C4-2B (cell line): Measurements from ENCODE around the gene ORC2.

Experiments
- H3K27ac ChIP-seq: fragments of 450-650 bp; 2 replicates; pipeline ENCODE4 v1.5.1; 2017
- ZFX ChIP-seq: fragments of 450-650 bp; IDR thresholded peaks from 2 replicates; pipeline ENCODE4 v1.6.1; 2017
- TF ChIP-seq, protein P1 (sequence below): fragments of 450-650 bp; conservative IDR thresholded peaks from 2 replicates; pipeline ENCODE4 v1.5.1; 2017; ENCODE audit warnings: mild to moderate bottlenecking

Gene ORC2

GRCh38 chr2:200930947-200931626 lies 32.4 kb downstream of the ORC2 start:
- H3K27ac ChIP-seq, result no peak overlapping the region
- TF ChIP-seq ZFX, result no peak
- TF ChIP-seq, protein P1, sequence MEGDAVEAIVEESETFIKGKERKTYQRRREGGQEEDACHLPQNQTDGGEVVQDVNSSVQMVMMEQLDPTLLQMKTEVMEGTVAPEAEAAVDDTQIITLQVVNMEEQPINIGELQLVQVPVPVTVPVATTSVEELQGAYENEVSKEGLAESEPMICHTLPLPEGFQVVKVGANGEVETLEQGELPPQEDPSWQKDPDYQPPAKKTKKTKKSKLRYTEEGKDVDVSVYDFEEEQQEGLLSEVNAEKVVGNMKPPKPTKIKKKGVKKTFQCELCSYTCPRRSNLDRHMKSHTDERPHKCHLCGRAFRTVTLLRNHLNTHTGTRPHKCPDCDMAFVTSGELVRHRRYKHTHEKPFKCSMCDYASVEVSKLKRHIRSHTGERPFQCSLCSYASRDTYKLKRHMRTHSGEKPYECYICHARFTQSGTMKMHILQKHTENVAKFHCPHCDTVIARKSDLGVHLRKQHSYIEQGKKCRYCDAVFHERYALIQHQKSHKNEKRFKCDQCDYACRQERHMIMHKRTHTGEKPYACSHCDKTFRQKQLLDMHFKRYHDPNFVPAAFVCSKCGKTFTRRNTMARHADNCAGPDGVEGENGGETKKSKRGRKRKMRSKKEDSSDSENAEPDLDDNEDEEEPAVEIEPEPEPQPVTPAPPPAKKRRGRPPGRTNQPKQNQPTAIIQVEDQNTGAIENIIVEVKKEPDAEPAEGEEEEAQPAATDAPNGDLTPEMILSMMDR, result no peak

- no peak overlapping the region for H3K27ac ChIP-seq
- TF ChIP-seq ZFX, result no peak
- TF ChIP-seq, protein P1, result no peak
Measured at GRCh38 chr2:200929334-200930249, 33.9 kb downstream of the ORC2 start.

GRCh38 chr2:200922439-200922838 lies 41.0 kb downstream of the ORC2 start:
- H3K27ac ChIP-seq, result no peak overlapping the region
- TF ChIP-seq ZFX, result no peak

GRCh38 chr2:200913654-200914053 lies 49.8 kb downstream of the ORC2 start:
- H3K27ac ChIP-seq, result no peak overlapping the region
- no peak for TF ChIP-seq ZFX
- TF ChIP-seq, protein P1, result no peak

DNA sequence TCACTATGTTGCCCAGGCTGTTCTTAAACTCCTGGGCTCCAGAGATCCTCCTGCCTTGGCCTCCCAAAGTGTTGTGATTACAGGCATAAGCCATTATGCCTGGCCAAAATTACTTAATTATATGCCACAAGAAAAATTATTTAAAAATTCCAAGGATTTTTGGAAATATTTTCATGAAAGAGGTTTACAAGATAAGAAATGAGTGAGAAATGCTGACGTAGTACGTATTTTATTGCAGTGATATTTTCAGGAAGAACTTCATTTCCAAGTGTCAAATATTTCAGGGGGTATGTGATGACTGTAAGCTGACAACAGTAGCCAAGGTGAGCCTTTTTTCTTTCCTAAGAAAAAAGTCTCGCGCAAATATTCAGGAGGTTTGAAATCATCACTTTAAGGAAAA lies 53.5 kb downstream of the ORC2 start:
- no peak overlapping the region for H3K27ac ChIP-seq
- TF ChIP-seq, protein P1, result no peak
- no peak for TF ChIP-seq ZFX

GRCh38 chr2:200905618-200906296 lies 57.7 kb downstream of the ORC2 start:
- TF ChIP-seq, protein P1, result peak; percentile 83
- TF ChIP-seq ZFX, result no peak
- no peak overlapping the region for H3K27ac ChIP-seq

DNA sequence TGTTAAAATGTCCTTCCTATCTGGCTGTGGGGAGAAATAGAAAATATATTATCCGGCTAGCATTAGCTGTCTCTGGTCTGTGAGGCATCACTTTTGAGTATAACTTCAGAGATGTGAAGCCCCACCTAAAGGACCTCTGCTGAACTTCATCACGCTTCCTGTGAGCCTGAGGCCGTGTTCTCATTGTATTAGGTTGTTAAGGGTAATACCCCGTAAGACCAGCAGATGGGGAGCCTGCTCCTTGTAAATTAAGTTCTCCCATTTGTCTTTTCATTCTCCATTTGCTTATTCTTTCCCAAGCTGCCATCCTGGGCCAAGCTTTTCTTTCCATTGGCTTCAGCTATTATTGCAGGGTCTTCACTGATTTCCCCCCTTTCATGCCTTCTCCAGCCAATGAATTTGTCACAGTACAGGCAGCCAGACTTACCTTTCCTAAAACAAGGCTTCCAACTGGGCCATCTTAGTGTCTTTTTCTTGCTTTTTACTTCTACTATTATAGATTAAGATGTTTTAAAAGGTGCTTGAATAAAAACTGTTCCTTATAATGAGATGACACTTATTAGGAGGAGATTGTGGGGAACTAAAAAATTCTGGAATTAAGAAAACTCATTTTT lies 61.9 kb downstream of the ORC2 start:
- TF ChIP-seq, protein P1, result peak; percentile 83
- no peak for TF ChIP-seq ZFX
- no peak overlapping the region for H3K27ac ChIP-seq
